Endothelial cell of umbilical vein (primary cell): ENCODE data around the gene ELOVL4. TPM values are rescaled to one million over a fixed set of nuclear protein-coding genes. Genes with fewer than 3 reads are reported as not detected.

ENCODE experiments used
- BruUV-seq: library from RNA; stranded (reverse); fragments of 400-500 nt; replicated peaks from 2 replicates; lab custom pipeline; 2021; lab: Mats Ljungman, UMichigan
- CTCF ChIA-PET: fragments of 300-600, 350-600 bp; sonication (Branson Sonifier 250); formaldehyde crosslinking; loops from one replicate; lab custom pipeline; 2021; ENCODE audit warnings: antibody characterized with exemption, inconsistent platforms; lab: Charles Lee
- POLR2A ChIA-PET: fragments of 300-600, 350-600 bp; sonication (Branson Sonifier 250); formaldehyde crosslinking; loops from one replicate; lab custom pipeline; 2021; ENCODE audit warnings: antibody characterized with exemption, inconsistent platforms; lab: Charles Lee
- DNase-seq: peaks from one replicate; pipeline ENCODE4 v3.0.0-alpha.2; 2011; ENCODE audit warnings: low read depth, low spot score
- FAIRE-seq: peaks from 2 replicates; lab custom pipeline; 2011; peaks lifted over from hg19 to GRCh38; lab: Jason Lieb, UNC
- H2AFZ ChIP-seq: 2 replicates; pipeline ENCODE4 v1.6.0; 2012; ENCODE audit warnings: low read depth, low read length, control low read depth, inconsistent platforms
- H3K27ac ChIP-seq: 2 replicates; pipeline ENCODE4 v1.5.1; 2011; ENCODE audit warnings: low read depth, mild to moderate bottlenecking, control low read depth, low read length, moderate library complexity; ENCODE audit not compliant: insufficient read depth
- H3K27me3 ChIP-seq, 2 experiments: 2 replicates each; pipeline versions ENCODE4 v1.6.0 to v1.6.1; 2011; ENCODE audit warnings: low read length in 2 of 2, mixed read lengths in 1 of 2; ENCODE audit not compliant: control insufficient read depth in 2 of 2, insufficient read depth in 2 of 2
- H3K36me3 ChIP-seq, 2 experiments: 2 replicates in 1 of 2; 3 replicates in 1 of 2; pipeline ENCODE4 v1.5.1; 2011; ENCODE audit warnings: low read length in 2 of 2, mild to moderate bottlenecking in 1 of 2, moderate library complexity in 1 of 2; ENCODE audit not compliant: control insufficient read depth in 2 of 2, insufficient read depth in 2 of 2; ENCODE audit errors: extremely low read depth in 1 of 2
- H3K4me1 ChIP-seq: 3 replicates; pipeline ENCODE4 v1.5.1; 2011; ENCODE audit warnings: mild to moderate bottlenecking, low read length; ENCODE audit not compliant: control insufficient read depth, insufficient read depth; ENCODE audit errors: extremely low read depth
- H3K4me2 ChIP-seq: 2 replicates; pipeline ENCODE4 v1.6.1; 2011; ENCODE audit warnings: low read length, control low read depth, mixed read lengths; ENCODE audit not compliant: insufficient read depth
- H3K4me3 ChIP-seq, 3 experiments: fragments of 200-600 bp in 1 of 3; sonication (generic), shearing (Covaris generic) in 1 of 3; replicated peaks in 1 of 3; 2 replicates each; pipeline ENCODE4 v1.5.1; 2011 to 2016; ENCODE audit warnings: control low read depth in 3 of 3, low read length in 3 of 3, mild to moderate bottlenecking in 2 of 3, inconsistent platforms in 1 of 3, low read depth in 1 of 3, moderate library complexity in 1 of 3; ENCODE audit not compliant: insufficient read depth in 1 of 3
- H3K79me2 ChIP-seq: 2 replicates; pipeline ENCODE4 v1.6.0; 2012; ENCODE audit warnings: low read length, inconsistent platforms; ENCODE audit not compliant: control insufficient read depth, insufficient read depth
- H3K9ac ChIP-seq: replicated peaks from 2 replicates; pipeline ENCODE3; 2011; ENCODE audit warnings: low read length, control low read depth; ENCODE audit not compliant: insufficient read depth; ENCODE audit errors: extremely low read depth
- H3K9me1 ChIP-seq: replicated peaks from 3 replicates; pipeline ENCODE4 v1.6.0; 2011; ENCODE audit warnings: mild to moderate bottlenecking, low read length; ENCODE audit not compliant: control insufficient read depth, insufficient read depth; ENCODE audit errors: extremely low read depth
- H3K9me3 ChIP-seq: replicated peaks from 2 replicates; pipeline ENCODE4 v1.5.1; 2012; ENCODE audit warnings: low read length, inconsistent platforms; ENCODE audit not compliant: control insufficient read depth, insufficient read depth
- H4K20me1 ChIP-seq: replicated peaks from 2 replicates; pipeline ENCODE3; 2011; ENCODE audit warnings: mild to moderate bottlenecking, low read length; ENCODE audit not compliant: control insufficient read depth, insufficient read depth; ENCODE audit errors: extremely low read depth
- CTCF ChIP-seq, 2 donors: IDR thresholded peaks; 1 replicate in 1 of 2; 2 replicates in 1 of 2; pipeline ENCODE4 v1.5.1; 2011; ENCODE audit warnings: low read length in 2 of 2, mild to moderate bottlenecking in 2 of 2, moderate library complexity in 2 of 2, control low read depth in 1 of 2, inconsistent platforms in 1 of 2, low read depth in 1 of 2; ENCODE audit not compliant: insufficient read depth in 1 of 2; ENCODE audit errors: extremely low read depth in 1 of 2
- EZH2 ChIP-seq: IDR thresholded peaks from 2 replicates; pipeline ENCODE4 v1.6.1; 2012; ENCODE audit warnings: borderline replicate concordance, low read depth, mild to moderate bottlenecking, moderate library complexity, low read length, inconsistent platforms; ENCODE audit not compliant: severe bottlenecking
- FOS ChIP-seq: IDR thresholded peaks from 2 replicates; pipeline ENCODE4 v1.6.1; 2011; ENCODE audit warnings: mild to moderate bottlenecking, low read length, moderate library complexity, borderline replicate concordance; ENCODE audit not compliant: insufficient read depth
- GATA2 ChIP-seq: IDR thresholded peaks from 2 replicates; pipeline ENCODE4 v1.7.0; 2011; ENCODE audit warnings: low read depth, mild to moderate bottlenecking, moderate library complexity, mixed read lengths, low read length; ENCODE audit not compliant: insufficient read length, insufficient read depth
- JUN ChIP-seq: IDR thresholded peaks from 2 replicates; pipeline ENCODE4 v1.6.1; 2011; ENCODE audit warnings: borderline replicate concordance, low read depth; ENCODE audit not compliant: insufficient read length, insufficient read depth
- MAX ChIP-seq: IDR thresholded peaks from 2 replicates; pipeline ENCODE4 v1.6.1; 2011; ENCODE audit not compliant: insufficient read depth, insufficient read length
- MYC ChIP-seq: IDR thresholded peaks from one replicate; pipeline ENCODE4 v1.6.1; 2011; ENCODE audit warnings: mild to moderate bottlenecking, low read depth, low read length
- POLR2A ChIP-seq: IDR thresholded peaks from 2 replicates; pipeline ENCODE4 v1.6.1; 2012; ENCODE audit warnings: low read depth, mild to moderate bottlenecking, control low read depth, low read length
- POLR2AphosphoS5 ChIP-seq: IDR thresholded peaks from 2 replicates; pipeline ENCODE4 v1.6.1; 2012; ENCODE audit warnings: low read depth, mild to moderate bottlenecking, control low read depth, low read length, moderate library complexity; ENCODE audit not compliant: insufficient read depth
- dilution Hi-C: fragments of 300-500 bp; cut with MboI; formaldehyde crosslinking; loops from one replicate; pipeline ENCODE4 v1.15.0; 2019; ENCODE audit warnings: low sequenced_read_pairs; ENCODE audit not compliant: extremely low pct_ligation_motif_present
- intact Hi-C: fragments of 100-400 bp; cut with micrococcal nuclease; formaldehyde crosslinking; loops from one replicate; pipeline ENCODE4 v1.10.0; 2022
- polyA plus RNA-seq, 4 experiments: library from polyadenylated mRNA; depleted of rRNA in 3 of 4; stranded (reverse) in 3 of 4; unstranded in 1 of 4; fragments of >200 nt; gene quantifications; 2 replicates each; pipeline versions ENCODE4 v1.2.1 to v1.2.3, GENCODE V29; 2011 to 2012; ENCODE audit warnings: missing spikeins in 1 of 4
- total RNA-seq: library from RNA; stranded (reverse); gene quantifications from 2 replicates; pipeline ENCODE4 v1.2.3, GENCODE V29; 2021

ELOVL4 gene
- total and polyA plus RNA-seq, 2 donors (not counting 3 experiments of a cell fraction or from before 2014, with no cell fraction given), result 0.98 to 3.3 TPM

GRCh38 chr6:79895382-79896074 lies 51.8 kb downstream of the ELOVL4 start:
- no peak overlapping the region for H2AFZ ChIP-seq
- H3K36me3 ChIP-seq, result no peaks in the 10 kb centered on the region
- no peak overlapping the region for H3K4me3 ChIP-seq
- no peaks in the 10 kb centered on the region for H3K79me2 ChIP-seq
- peaks cover 0 to 4% of the 10 kb centered on the region in 2 experiments for H3K27me3 ChIP-seq
- TF ChIP-seq JUN (no peak), POLR2A (no peak), FOS (no peak), GATA2 (no peak), MYC (no peak), MAX (no peak), CTCF (IDR thresholded peaks at IDR 0.05; ENCODE audit: extremely low read depth in 1 of 2, insufficient read depth in 1 of 2, low read depth in 1 of 2, low read length in 2 of 2) (no peak), EZH2 (no peak), POLR2AphosphoS5 (no peak)
- intact Hi-C loops, result no loop called here
- DNase-seq (no peak), FAIRE-seq (no peak)
- no peaks in the 10 kb centered on the region for H4K20me1 ChIP-seq
- no peak overlapping the region for H3K9ac ChIP-seq
- no peak overlapping the region for H3K27ac ChIP-seq
- CTCF ChIA-PET, result no interaction called here
- no peaks in the 10 kb centered on the region for H3K4me1 ChIP-seq
- H3K9me1 ChIP-seq, result no peaks in the 10 kb centered on the region
- no peak overlapping the region for H3K4me2 ChIP-seq
- POLR2A ChIA-PET, result no interaction called here
- dilution Hi-C loops, result no loop called here
- no TSS peak for BruUV-seq
- no peaks in the 10 kb centered on the region for H3K9me3 ChIP-seq
